Stimulated activated CD8-positive, alpha-beta memory T cell treated with anti-CD3 and anti-CD28 coated beads, Interleukin-15, amount 100 ng/mL, for 48 hours (primary cell): ENCODE results near the gene TRIM51G.
"Not testable (repeated sequence)": the region's sequence is repeated elsewhere in the genome, so short reads cannot be mapped to it uniquely, and the experiment has no call there.

Experiments used
- DNase-seq, 2 donors: peaks; one replicate each; pipeline ENCODE4 v3.0.0-alpha.2; 2020; ENCODE audit warnings: low read depth in 2 of 2

TRIM51G gene, protein sequence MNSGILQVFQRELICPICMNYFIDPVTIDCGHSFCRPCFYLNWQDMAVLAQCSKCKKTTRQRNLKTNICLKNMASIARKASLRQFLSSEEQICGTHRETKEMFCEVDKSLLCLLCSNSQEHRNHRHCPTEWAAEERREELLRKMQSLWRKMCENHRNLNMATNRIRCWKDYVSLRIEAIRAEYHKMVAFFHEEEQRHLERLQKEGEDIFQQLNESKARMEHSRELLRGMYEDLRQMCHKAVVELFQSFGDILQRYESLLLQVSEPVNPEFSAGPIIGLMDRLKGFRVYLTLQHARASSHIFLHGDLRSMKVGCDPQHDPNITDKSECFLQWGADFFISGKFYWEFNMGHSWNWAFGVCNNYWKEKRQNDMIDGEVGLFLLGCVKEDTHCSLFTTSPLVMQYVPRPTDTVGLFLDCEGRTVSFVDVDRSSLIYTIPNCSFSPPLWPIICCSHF

DNA sequence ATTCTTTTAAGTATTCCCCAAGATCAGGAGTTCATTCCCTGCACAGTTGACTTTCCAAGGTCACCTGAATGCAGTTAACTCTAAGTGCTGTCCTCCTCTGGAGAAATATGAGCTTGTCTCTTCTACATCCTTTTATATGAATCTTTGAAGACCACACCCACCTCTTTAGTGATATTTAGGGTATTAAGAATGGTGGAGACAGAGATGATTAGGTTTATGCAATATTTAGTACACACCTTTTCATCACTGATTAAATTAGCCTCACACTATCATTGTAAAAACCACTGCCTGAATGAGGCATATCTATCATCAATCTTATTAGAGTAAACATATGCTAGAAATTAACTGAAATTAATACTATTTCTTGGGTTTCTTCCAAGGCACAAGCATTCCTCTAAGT, at the start of gene TRIM51G:
TRIM51G (minus strand) TSS at position 101 of the 400 bp plus-strand sequence. CDS start 2,190 bp downstream, outside the sequence.
- DNase-seq = not testable (repeated sequence)

DNA sequence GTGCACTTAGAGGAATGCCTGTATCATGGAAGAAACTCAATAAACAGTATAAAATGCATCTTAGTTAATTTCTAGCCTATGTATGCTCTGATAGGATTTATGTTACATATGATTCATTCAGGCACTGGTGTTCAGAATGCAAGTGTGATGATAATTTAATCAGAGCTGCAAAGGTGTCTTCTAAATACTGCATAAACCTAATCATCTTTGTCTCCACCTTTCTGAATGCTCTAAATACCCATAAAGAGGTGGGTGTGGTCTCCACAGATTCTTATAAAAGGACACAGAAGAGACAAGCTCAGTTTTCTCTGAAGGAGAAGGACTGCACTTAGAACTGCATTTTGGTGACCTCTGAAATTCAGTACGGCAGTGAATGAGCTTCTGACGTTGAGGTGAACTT, 44.8 kb upstream of the TRIM51G start, which contains the start of gene TRIM49B:
TRIM49B (plus strand) TSS at position 301 of the 400 bp plus-strand sequence. CDS start 2,777 bp downstream, outside the sequence.
- DNase-seq = not testable (repeated sequence)

DNA sequence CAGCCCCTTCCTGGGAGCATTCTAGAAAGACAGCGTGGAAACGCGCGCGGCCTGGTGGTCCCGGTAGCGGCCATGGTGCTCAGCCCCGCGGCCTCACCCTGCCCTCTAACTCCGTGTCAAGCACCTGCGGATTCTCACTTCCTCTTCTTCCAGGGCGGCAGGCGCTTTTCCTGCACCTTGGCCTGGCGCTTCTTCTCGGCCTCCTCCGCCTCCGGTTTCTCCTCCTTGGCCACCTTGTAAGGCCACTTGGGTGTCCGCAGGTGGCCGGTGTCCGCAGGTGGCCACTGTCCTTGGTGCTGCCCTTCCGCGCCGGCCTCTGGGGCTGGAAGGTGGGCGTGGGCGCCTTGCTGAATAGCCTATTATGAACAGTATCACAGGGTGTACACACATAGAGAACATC, 15.1 kb downstream of the TRIM51G start:
- DNase-seq = not testable (repeated sequence)

DNA sequence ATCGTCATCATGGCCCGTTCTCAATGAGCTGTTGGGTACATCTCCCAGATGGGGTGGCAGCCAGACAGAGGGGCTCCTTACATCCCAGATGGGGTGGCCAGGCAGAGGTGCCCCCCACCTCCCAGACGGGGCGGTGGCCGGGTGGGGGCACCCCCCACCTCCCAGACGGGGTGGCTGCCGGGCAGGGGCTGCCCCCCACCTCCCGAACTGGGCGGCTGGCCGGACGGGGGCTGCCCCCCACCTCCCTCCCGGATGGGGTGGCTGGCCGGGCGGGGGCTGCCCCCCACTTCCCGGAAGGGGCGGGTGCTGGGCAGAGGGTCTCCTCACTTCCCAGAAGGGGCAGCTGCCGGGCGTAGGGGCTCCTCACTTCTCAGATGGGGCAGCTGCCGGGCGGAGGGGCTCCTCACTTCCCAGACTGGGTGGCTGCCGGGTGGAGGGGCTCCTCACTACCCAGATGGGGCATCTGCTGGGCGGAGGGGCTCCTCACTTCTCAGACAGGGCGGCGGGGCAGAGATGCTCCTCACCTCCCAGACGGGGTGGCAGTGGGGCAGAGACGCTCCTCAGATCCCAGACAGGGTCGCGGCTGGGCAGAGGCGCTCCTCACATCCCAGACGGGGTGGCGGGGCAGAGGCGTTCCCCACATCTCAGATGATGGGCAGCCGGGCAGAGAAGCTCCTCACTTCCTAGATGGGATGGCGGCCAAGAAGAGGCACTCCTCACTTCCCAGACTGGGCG, 28.2 kb downstream of the TRIM51G start:
- DNase-seq = not testable (repeated sequence)

DNA sequence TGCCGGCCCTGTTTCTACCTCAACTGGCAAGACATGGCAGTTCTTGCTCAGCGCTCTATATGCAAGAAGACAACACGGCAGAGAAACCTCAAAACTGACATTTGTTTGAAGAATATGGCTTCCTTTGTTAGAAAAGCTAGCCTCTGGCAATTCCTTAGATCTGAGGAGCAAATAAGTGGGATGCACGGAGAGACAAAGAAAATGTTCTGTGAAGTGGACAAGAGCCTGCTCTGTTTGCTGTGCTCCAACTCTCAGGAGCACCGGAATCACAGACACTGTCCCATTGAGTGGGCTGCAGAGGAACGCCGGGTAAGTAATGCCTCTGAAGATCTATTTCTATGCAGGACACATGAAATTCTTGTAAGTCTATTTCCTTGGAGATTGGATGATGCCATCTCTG, 37.9 kb downstream of the TRIM51G start:
- DNase-seq = not testable (repeated sequence)
